OCI-LY3 (cell line): Measurements from ENCODE around the gene QPCT.

Experiments
- H2AFZ ChIP-seq: fragments of 200-600, 300-600 bp; shearing (Covaris generic); 2 replicates; pipeline ENCODE4 v1.6.0; 2014; ENCODE audit warnings: antibody characterized with exemption, low read depth, low read length
- H3K27ac ChIP-seq: fragments of 200-600, 300-600 bp; sonication (generic); 2 replicates; pipeline ENCODE4 v1.5.1; 2014; ENCODE audit warnings: mild to moderate bottlenecking, low read length, moderate library complexity, mixed read lengths
- H3K27me3 ChIP-seq: fragments of 200-600, 300-600 bp; sonication (generic); 2 replicates; pipeline ENCODE4 v1.6.1; 2014; ENCODE audit warnings: low read depth, low read length, mixed read lengths
- H3K36me3 ChIP-seq: fragments of 200-600, 300-600 bp; sonication (generic); replicated peaks from 2 replicates; pipeline ENCODE3; 2014; ENCODE audit warnings: low read depth, low read length, mixed read lengths
- H3K4me1 ChIP-seq: fragments of 300-600, 200-600 bp; sonication (generic); 2 replicates; pipeline ENCODE4 v1.6.1; 2014; ENCODE audit warnings: low read length, mixed read lengths
- H3K4me2 ChIP-seq: fragments of 200-600, 300-600 bp; sonication (generic); 2 replicates; pipeline ENCODE4 v1.6.1; 2014; ENCODE audit warnings: low read length, mixed read lengths
- H3K4me3 ChIP-seq: fragments of 300-600, 200-600 bp; sonication (generic); 2 replicates; pipeline ENCODE4 v1.5.1; 2014; ENCODE audit warnings: antibody characterized with exemption, mild to moderate bottlenecking, low read length, moderate library complexity
- H3K79me2 ChIP-seq: fragments of 300-600, 200-600 bp; shearing (Covaris generic); 2 replicates; pipeline ENCODE4 v1.6.1; 2014; ENCODE audit warnings: mild to moderate bottlenecking, low read length, mixed read lengths
- H3K9ac ChIP-seq: fragments of 300-600, 200-600 bp; shearing (Covaris generic); 2 replicates; pipeline ENCODE4 v1.6.0; 2014; ENCODE audit warnings: mild to moderate bottlenecking, low read length, moderate library complexity
- H3K9me3 ChIP-seq: fragments of 200-600, 300-600 bp; shearing (Covaris generic); 2 replicates; pipeline ENCODE4 v1.6.1; 2014; ENCODE audit warnings: low read length, mixed read lengths; ENCODE audit not compliant: insufficient read depth
- H4K20me1 ChIP-seq: fragments of 200-600, 300-600 bp; sonication (generic); 2 replicates; pipeline ENCODE4 v1.6.1; 2016; ENCODE audit warnings: low read length, mixed read lengths; ENCODE audit not compliant: insufficient read depth
- CTCF ChIP-seq: fragments of 200-600, 300-600 bp; sonication (generic); IDR thresholded peaks from 2 replicates; pipeline ENCODE4 v1.5.1; 2014; ENCODE audit warnings: antibody characterized with exemption, low read length, low read depth
- EZH2phosphoT487 ChIP-seq: fragments of 200-600 bp; shearing (Covaris generic); IDR thresholded peaks from 2 replicates; pipeline ENCODE4 v1.6.1; 2018; ENCODE audit warnings: antibody characterized with exemption, mixed run types, low read depth

Gene QPCT

DNA sequence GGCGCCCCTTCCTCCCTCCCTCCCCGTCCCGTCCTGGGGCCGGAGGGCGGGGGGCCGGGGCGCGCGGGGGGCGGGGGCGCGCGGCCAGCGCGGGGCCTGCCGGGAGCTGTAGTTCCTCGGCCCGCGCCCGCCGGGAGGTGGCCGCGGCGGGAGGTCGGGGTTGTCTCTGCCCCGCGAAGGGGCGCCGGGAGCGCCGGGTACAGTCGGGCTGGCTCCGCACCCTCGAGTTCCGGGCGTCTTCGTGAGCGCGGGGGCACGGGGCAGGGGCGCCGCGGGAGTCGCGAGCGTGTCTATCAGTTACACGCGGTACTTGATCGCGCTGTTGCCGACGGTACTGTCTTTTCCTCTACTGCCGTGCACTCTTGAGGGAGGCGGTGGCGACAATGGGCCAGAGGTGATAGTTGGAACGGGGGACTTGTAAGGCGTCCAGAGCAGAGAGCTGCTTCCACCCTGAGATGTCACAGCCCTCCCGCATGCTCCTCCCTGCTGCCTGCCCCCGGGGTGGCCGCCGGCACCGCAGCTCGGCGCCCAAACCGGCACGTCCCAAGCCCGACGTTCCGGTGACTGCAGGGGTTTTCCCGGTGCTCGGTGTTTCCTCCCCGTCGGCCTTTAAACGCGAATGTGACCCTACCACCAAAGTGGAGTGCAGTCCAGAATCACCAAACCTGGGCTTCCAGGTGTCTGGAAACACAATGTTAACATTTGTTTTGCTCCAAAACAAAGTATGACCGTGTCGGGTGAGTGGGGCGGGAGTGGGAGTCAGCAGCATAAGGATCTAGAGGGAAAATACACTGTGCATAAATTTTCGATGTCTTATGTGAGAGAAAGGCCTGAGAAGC is 19.4 kb upstream of the QPCT start, which contains the start of gene PRKD3:
Gene PRKD3 (minus strand): TSS at position 48 of the 839 bp plus-strand sequence. CDS start 8,309 bp downstream, outside the sequence.
- Histone ChIP-seq H3K27ac (peak within 1 kb of the TSS; percentile 52), H3K4me1 (peaks cover 37% of the 10 kb centered on the region), H3K36me3 (no peaks in the 10 kb centered on the region), H3K27me3 (peaks cover 13% of the 10 kb centered on the region; the same call in 1 of the 2 replicates), H3K4me2 (peak within 1 kb of the TSS; percentile 95), H2AFZ (peak within 1 kb of the TSS; percentile 91), H3K9ac (peak within 1 kb of the TSS; percentile 87), H3K79me2 (peaks cover 43% of the 10 kb centered on the region), H3K4me3 (peak within 1 kb of the TSS; percentile 92), H4K20me1 (peaks cover 26% of the 10 kb centered on the region; the same call in 1 of the 2 replicates), H3K9me3 (no peaks in the 10 kb centered on the region)
- TF ChIP-seq CTCF: no peak
- TF ChIP-seq EZH2phosphoT487: no peak

GRCh38 chr2:37325625-37326071 is 18.8 kb upstream of the QPCT start:
- Histone ChIP-seq H4K20me1 (peaks cover 25% of the 10 kb centered on the region; the same call in 1 of the 2 replicates), H3K27me3 (peaks cover 13% of the 10 kb centered on the region; the same call in 1 of the 2 replicates), H3K9ac (peak overlapping the region; percentile 69), H3K9me3 (no peaks in the 10 kb centered on the region), H3K4me1 (peaks cover 36% of the 10 kb centered on the region), H3K36me3 (no peaks in the 10 kb centered on the region), H3K27ac (no peak overlapping the region), H3K4me3 (peak overlapping the region; percentile 92), H2AFZ (peak overlapping the region; percentile 91; the same call in 1 of the 2 replicates), H3K79me2 (peaks cover 36% of the 10 kb centered on the region), H3K4me2 (peak overlapping the region; percentile 80)
- TF ChIP-seq CTCF: no peak
- TF ChIP-seq EZH2phosphoT487: no peak

DNA sequence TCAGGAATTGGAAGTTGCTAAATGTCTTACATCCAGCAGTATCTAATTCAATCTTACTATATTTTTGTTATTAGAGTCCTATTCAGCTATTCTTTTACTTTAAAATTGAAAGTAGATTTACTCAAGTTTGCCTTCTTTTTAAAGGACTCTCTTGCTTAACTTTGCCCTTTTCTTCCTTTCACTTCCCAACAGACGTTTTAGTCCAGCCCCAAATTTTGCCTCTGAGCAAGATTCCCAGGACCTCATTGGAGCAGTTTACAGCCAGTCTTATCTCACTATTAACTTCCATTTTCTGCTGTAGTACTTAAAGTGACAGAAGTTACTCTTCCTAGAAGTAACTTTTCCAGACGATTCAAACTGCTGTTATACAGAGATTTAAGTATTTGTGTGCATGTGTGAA is 18.1 kb upstream of the QPCT start:
- no peak for TF ChIP-seq EZH2phosphoT487
- no peaks in the 10 kb centered on the region for H3K9me3 ChIP-seq
- no peak overlapping the region for H3K4me3 ChIP-seq
- H3K27me3 ChIP-seq: peaks cover 13% of the 10 kb centered on the region; the same call in 1 of the 2 replicates
- H3K9ac ChIP-seq: no peak overlapping the region
- peaks cover 30% of the 10 kb centered on the region for H3K4me1 ChIP-seq
- H3K27ac ChIP-seq: no peak overlapping the region
- H4K20me1 ChIP-seq: peaks cover 21% of the 10 kb centered on the region; the same call in 1 of the 2 replicates
- no peaks in the 10 kb centered on the region for H3K36me3 ChIP-seq
- no peak overlapping the region for H2AFZ ChIP-seq
- no peak overlapping the region for H3K4me2 ChIP-seq
- H3K79me2 ChIP-seq: peaks cover 30% of the 10 kb centered on the region

DNA sequence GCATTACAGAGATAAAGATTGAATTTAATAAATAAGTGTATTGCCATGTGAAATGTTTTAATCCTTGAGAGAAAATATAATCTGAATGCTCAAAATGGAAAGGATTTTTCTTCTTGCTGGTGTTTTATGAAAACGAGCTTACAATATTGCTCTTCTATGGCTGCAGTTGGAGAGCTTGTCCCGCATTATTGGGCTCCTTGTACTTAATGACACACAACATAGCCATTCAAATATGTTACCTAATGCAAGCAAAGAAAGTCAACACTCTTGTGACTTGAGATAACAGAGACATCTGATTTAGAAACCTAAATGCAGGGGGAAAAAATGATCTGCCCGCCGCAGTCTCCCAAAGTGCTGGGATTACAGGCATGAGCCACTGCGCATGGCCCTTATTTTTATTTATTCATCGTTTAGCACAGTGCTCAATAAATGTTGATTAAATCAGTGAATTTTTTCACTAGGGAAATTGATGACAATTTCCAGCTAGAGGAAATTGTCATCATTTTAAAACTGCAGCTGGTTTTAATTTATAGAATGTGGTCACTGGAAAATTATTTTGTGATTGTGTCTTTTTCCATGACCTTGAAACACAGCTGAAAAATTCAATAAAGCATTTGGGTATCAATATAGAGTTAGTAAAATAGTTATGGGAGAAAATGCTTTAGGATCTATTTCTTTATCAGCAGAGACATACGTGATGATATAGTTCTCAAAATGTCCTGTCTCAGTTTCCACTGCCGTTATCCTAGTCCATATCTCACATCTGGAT is 17.4 kb upstream of the QPCT start:
- no peak overlapping the region for H3K9ac ChIP-seq
- H3K4me2 ChIP-seq: no peak overlapping the region
- H3K79me2 ChIP-seq: peaks cover 22% of the 10 kb centered on the region
- H3K36me3 ChIP-seq: no peaks in the 10 kb centered on the region
- H3K27ac ChIP-seq: no peak overlapping the region
- H3K4me3 ChIP-seq: no peak overlapping the region
- peaks cover 13% of the 10 kb centered on the region; the same call in 1 of the 2 replicates for H3K27me3 ChIP-seq
- H3K4me1 ChIP-seq: peaks cover 22% of the 10 kb centered on the region
- no peak overlapping the region for H2AFZ ChIP-seq
- no peaks in the 10 kb centered on the region for H3K9me3 ChIP-seq
- peaks cover 14% of the 10 kb centered on the region; the same call in 1 of the 2 replicates for H4K20me1 ChIP-seq
- TF ChIP-seq EZH2phosphoT487: no peak
- TF ChIP-seq CTCF: no peak
